Retina (tissue), 1 donor: ENCODE measurements around the gene PGD.
"Not testable (repeated sequence)": the region's sequence is repeated elsewhere in the genome, so short reads cannot be mapped to it uniquely, and the experiment has no call there.

Source experiments
- DNase-seq: peaks from one replicate; pipeline ENCODE4 v3.0.0-alpha.2; 2016

PGD gene

DNA sequence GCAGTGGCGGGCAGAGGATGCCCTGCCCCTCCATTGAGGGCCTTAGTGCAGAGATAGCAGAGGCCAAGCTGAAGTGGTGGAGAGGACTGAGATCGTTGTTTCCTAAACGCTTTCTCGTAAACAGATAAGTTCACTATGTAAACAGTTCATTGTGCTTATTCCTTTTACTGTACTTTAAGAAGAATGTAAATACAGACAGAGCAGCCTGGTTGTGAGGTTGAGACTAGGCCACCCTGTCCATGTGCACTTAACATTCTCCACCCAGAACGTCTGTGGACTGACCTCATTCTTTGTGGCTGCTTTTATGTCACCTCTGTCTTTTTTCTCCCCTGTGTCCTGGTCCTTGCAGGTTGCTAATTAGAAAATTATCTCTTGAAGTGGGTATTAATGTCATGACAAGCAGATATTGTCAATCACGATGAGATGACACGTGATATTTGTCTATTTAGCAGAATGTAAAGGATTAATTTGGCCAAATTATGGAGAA lies 39.9 kb downstream of the PGD start:
- DNase-seq, result no peak

DNA sequence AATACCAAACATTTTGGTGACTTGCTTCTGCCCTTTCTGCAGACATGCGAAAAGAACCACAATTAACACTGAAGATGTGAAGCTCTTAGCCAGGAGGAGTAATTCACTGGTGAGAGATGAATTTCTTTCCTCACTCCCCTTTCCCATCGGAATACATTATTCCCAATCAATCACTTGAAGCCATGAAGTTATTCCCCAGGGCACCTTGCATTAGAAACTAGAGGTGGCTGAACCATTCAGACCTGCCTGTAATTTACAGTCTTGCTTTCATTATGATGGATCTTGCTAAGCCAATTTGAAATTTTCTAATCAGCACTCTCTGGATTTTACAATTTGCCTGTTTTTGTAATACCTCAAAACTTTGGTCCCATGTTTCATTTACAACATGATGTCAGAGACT lies 41.4 kb downstream of the PGD start:
- no peak for DNase-seq

DNA sequence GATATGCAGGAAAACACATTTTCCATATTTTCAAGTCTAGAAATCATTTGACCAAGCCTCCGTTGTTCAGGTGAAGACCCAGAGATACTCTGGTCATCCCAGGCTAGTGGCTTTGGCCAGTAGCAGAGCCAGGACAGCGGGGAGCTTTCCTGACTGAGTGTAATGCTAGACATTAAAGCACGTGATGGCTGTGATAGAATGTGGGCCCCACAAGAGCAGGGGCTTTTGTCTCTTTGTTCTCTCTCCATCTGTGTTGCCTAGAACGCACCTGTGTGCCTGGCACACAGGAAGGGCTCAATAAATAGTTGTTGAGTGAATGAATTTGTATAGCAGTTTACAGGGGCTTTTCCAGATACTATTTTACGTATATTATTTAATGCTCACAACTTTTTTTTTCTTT lies 41.9 kb downstream of the PGD start:
- DNase-seq, result no peak

GRCh38 chr1:10444248-10444647 lies 45.4 kb downstream of the PGD start:
- no peak for DNase-seq

DNA sequence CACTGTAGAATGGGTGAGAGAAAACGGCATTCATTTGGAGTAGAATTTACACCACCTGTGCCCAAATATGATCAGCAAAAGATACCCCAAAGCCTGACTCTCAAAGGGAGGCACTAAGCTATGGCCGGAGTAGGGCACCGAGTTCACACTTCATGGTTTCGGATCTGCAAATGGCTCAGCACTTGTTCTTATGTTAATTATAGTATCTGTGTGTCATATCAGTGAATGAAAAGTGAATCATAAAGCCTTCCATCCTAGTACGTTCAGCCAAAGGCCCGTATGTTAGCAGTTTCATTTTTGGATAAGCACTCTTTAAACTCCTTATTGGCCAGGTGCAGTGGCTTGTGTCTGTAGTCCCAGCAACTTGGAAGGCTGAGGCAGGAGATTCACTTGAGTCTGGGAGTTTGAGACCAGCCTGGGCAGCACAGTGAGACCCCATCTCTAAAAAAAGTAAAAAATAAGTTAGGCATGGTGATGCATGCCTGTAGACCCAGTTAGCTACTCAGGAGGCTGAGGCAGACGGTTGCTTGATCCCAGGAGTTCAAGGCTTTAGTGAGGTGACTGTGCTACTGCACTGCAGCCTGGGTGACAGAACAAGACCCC lies 46.0 kb downstream of the PGD start:
- no peak for DNase-seq

DNA sequence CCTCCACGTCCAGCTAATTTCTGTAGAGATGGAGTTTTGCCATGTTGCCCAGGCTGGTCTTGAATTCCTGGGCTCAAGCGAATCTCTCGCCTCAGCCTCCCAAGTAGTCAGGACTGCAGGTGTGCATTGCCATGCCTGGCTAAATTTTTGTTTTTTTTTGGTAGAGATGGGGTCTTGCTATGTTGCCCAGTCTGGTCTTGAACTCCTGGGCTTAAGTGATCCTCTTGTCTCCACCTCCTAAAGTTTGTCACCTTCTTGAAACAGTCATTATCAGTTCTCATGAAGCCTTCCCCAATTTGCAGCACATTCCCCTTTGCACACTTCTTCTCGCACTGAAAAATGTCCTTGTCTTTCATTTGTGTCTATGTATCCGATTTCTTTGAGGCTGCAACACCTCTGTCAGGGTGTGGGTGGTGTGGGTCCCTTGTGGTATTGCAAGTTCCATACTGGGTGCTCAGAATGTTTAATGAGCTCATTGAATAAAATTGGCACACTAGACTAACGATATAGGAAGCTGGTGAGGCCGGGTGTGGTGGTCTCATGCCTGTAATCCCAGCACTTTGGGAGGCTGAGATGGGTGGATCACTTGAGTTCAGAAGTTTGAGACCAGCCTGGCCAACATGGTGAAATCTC lies 48.0 kb downstream of the PGD start:
- DNase-seq, result no peak

GRCh38 chr1:10449751-10450150 lies 50.9 kb downstream of the PGD start, which contains the start of gene CORT:
Gene CORT (plus strand): TSS chr1:10450031. CDS start chr1:10450224, 193 bp downstream.
- no peak for DNase-seq

- DNase-seq, result no peak
Measured at GRCh38 chr1:10450156-10450814, 51.4 kb downstream of the PGD start.

DNA sequence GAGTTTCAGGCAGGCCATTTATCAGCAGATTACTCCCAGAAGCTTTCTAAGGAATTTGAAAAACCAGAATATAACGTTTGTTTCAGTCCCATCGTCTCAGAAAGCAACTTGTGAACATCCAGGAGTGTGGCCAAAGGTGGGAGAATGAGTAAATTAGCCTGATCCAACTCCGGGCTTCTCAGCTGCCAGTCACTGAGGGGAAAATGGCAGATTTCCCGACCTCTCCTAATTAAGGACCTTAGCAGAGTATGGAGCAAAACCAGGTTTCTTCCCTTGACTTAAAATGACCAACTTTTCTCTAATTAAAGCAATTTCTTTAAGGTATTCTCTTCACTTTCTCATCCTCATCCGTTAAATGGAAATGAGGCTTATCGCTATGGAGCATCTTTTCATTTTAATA lies 52.0 kb downstream of the PGD start:
- no peak for DNase-seq

GRCh38 chr1:10451287-10451686 lies 52.4 kb downstream of the PGD start:
- peak; percentile 20 for DNase-seq

DNA sequence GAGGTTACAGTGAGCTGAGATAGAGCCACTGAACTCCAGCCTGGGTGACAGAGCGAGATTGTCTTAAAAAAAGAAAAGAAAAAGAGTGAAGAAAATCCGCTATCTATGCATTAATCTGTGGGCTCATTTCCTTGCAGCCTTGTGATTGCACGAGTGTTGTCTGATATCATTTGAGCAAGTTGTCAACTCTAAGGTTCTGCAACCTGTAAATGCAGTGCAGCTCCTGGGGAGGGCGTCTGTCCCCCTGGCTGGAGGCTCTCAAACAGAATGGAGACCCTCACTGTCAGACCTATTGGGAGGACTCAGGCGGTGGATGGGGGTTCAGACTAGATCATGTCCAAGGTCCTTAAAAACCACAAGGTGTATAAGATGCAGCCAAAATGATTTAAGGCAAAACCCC lies 57.2 kb downstream of the PGD start:
- no peak for DNase-seq

GRCh38 chr1:10456661-10457060 lies 57.8 kb downstream of the PGD start:
- no peak for DNase-seq

- not testable (repeated sequence) for DNase-seq
Measured at GRCh38 chr1:10457462-10457861, 58.6 kb downstream of the PGD start.

DNA sequence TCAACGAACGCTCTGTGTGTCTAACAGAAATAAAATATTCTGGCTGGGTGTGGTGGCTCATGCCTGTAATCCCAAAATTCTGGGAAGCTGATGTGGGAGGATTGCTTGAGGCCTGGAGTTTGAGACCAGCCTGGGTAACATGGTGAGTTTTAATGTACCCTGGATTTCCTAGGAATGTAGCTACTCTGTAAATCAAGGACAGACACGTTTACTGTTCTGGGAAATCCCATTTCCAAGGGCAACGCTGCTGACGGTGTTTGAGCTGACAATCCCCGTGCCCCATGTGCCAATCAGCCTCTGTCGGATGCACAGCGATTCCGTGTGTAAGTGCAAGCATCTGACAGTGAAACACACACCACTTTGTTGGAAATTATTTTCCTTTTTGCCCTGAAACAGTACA lies 59.0 kb downstream of the PGD start:
- DNase-seq, result no peak

GRCh38 chr1:10459184-10459583 lies 60.3 kb downstream of the PGD start:
- no peak for DNase-seq

DNA sequence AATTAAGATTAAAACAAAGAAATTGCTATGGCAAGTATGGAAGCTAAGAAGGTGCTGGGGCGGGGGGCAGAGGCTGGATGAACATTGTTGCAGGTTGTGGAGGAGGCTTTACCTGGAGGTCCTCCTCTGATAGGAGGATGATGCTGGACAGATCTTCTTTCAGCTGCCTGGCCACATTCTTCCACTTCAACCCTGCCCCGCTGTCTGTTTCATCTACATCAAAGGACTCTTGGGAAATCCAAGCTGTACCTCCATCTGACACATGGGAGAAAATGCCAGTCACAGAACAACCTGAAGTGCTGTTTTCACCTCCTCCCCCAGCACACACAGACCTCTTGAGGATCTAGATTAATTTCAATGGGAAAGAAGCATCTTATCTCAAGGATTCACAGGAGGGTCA lies 68.2 kb downstream of the PGD start:
- no peak for DNase-seq

DNA sequence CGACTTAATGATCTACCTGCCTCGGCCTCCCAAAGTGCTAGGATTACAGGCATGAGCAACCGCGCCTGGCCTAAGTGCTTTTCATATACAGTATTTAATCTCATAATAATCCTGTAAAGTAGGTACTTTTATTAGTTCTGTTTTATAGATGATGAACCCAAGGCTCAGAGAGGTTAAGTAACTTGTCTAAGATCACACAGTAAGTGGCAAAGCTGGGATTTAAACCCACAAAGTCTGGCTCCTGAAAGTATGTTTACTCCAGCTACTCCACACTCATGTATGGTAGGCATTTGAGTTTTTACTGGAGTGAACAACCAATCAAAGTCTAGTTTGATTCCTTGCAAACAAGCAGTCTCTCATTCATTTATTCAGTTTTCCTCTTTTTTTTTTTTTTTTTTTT lies 71.2 kb downstream of the PGD start:
- no peak for DNase-seq
